Measurements from ENCODE around the gene SOX1. TPM values are rescaled to one million over a fixed set of nuclear protein-coding genes. Genes with fewer than 3 reads are reported as not detected.

The SOX1 gene
- total RNA-seq, 1 donor from 2014 or later, result 1.7 TPM

DNA sequence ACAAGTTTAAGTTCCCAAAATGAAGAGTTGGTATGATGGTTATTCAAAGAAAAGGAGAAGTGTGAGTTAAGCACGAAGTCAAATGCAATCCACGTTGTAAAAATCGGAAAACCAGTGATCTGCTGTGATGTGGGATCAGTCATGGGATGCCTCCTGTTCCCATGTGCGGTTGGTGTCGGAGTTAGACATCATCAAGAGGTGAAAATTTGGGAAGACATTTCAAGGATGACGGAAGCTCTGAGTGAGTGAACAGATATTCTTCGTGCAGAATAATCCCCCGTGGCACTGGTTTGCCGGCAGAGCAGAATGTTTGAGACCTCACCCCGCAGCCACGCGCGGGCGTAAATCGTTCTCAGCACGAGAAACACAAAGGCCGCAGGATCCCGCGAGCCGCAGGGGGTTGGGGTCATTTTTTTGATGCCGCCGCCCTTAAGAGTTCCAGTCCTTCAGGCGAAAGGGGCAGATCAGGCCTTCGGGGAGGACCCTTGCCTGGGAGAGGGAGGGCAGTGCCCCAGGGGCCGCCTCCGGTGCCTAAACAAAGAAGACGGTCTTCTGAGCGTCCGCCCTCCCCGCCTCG lies 13.7 kb upstream of the SOX1 start:
- peaks cover 18% of the 10 kb centered on the region for H3K27me3 Mint-ChIP-seq (ENCODE audit: unreplicated experiment)
- H3K4me1 Mint-ChIP-seq (ENCODE audit: unreplicated experiment), result peaks cover 14% of the 10 kb centered on the region
- H3K27ac Mint-ChIP-seq (ENCODE audit: unreplicated experiment), result no peak overlapping the region
- TF ChIP-seq, protein P1, sequence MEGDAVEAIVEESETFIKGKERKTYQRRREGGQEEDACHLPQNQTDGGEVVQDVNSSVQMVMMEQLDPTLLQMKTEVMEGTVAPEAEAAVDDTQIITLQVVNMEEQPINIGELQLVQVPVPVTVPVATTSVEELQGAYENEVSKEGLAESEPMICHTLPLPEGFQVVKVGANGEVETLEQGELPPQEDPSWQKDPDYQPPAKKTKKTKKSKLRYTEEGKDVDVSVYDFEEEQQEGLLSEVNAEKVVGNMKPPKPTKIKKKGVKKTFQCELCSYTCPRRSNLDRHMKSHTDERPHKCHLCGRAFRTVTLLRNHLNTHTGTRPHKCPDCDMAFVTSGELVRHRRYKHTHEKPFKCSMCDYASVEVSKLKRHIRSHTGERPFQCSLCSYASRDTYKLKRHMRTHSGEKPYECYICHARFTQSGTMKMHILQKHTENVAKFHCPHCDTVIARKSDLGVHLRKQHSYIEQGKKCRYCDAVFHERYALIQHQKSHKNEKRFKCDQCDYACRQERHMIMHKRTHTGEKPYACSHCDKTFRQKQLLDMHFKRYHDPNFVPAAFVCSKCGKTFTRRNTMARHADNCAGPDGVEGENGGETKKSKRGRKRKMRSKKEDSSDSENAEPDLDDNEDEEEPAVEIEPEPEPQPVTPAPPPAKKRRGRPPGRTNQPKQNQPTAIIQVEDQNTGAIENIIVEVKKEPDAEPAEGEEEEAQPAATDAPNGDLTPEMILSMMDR (IDR thresholded peaks at IDR 0.05; ENCODE audit: unreplicated experiment), result no peak
- H3K4me3 Mint-ChIP-seq (ENCODE audit: unreplicated experiment), result peak overlapping the region; percentile 29
- DNase-seq (ENCODE audit: low spot score), result no peak
- no peaks in the 10 kb centered on the region for H3K9me3 Mint-ChIP-seq (ENCODE audit: unreplicated experiment)
- H3K36me3 Mint-ChIP-seq (ENCODE audit: low read depth, unreplicated experiment), result no peaks in the 10 kb centered on the region

DNA sequence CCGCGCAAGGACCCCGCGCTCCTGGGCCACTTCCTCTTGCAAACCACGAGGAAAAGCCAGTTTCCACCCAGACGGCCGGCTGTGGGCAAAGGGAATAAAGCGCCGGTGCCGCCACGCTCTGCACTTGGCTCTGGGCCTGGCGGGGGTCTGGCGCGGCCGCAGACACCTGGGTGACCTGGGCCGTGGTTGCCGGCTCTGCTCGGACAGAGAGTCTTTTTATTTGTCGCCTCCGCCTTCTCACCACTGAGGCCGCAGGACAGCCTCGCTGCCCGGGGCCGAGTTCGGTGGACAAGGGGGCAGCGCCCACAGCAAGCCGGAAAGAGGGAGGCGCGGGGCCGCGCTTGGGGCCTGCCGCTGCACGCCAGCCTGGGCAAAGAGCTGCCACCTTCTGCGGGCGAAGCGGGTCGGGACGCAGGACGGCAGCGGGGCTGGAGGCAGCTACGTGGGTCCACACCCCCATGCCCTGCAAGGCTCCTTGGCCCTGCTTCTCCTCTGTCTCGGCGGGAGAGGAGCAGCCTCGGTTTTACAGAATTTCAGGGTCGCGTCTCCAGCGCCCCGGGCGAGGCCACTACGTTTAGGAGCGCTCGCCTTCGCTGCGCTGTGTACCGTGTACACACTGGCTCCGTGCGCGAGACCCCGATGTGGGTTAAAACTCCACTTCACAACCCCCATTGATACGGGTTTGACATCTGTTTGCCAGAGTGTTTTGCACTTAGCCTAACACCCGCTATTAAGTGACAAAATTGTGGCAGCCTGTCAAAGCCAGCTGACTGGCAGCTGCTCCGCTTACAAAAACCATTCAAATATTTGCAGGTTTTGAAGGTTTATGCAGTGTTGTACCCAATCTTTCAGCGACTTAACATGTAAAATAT lies 13.0 kb upstream of the SOX1 start:
- Mint-ChIP-seq H3K4me3 (ENCODE audit: unreplicated experiment) (no peak overlapping the region), H3K27me3 (ENCODE audit: unreplicated experiment) (peaks cover 21% of the 10 kb centered on the region), H3K27ac (ENCODE audit: unreplicated experiment) (no peak overlapping the region), H3K9me3 (ENCODE audit: unreplicated experiment) (no peaks in the 10 kb centered on the region), H3K36me3 (ENCODE audit: low read depth, unreplicated experiment) (no peaks in the 10 kb centered on the region), H3K4me1 (ENCODE audit: unreplicated experiment) (peaks cover 20% of the 10 kb centered on the region)
- no peak for DNase-seq (ENCODE audit: low spot score)
- TF ChIP-seq, protein P1 (IDR thresholded peaks at IDR 0.05; ENCODE audit: unreplicated experiment), result no peak

DNA sequence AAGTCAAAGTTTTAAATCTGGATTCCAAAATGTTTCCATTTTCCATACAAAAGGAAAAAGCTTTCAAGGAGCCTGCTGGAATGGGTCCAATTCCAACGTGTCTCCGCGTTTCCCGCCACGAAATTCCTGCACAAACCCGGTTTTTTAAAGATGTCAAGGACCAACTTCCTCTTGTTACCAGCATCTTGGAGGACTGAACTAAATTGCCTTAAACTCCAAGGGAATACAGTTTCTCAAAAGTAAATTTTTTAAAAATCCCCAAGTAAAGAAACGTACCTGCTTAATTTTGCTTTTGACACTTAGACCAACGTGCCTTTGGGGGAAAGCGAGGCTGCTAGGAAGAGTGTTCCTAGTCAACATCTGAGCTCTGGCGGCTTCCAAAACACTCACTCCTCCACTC lies 12.3 kb upstream of the SOX1 start:
- peaks cover 26% of the 10 kb centered on the region for H3K4me1 Mint-ChIP-seq (ENCODE audit: unreplicated experiment)
- H3K36me3 Mint-ChIP-seq (ENCODE audit: low read depth, unreplicated experiment), result no peaks in the 10 kb centered on the region
- no peak overlapping the region for H3K4me3 Mint-ChIP-seq (ENCODE audit: unreplicated experiment)
- H3K9me3 Mint-ChIP-seq (ENCODE audit: unreplicated experiment), result no peaks in the 10 kb centered on the region
- H3K27ac Mint-ChIP-seq (ENCODE audit: unreplicated experiment), result no peak overlapping the region
- H3K27me3 Mint-ChIP-seq (ENCODE audit: unreplicated experiment), result peaks cover 26% of the 10 kb centered on the region
- DNase-seq (ENCODE audit: low spot score), result no peak
- TF ChIP-seq, protein P1 (IDR thresholded peaks at IDR 0.05; ENCODE audit: unreplicated experiment), result no peak

DNA sequence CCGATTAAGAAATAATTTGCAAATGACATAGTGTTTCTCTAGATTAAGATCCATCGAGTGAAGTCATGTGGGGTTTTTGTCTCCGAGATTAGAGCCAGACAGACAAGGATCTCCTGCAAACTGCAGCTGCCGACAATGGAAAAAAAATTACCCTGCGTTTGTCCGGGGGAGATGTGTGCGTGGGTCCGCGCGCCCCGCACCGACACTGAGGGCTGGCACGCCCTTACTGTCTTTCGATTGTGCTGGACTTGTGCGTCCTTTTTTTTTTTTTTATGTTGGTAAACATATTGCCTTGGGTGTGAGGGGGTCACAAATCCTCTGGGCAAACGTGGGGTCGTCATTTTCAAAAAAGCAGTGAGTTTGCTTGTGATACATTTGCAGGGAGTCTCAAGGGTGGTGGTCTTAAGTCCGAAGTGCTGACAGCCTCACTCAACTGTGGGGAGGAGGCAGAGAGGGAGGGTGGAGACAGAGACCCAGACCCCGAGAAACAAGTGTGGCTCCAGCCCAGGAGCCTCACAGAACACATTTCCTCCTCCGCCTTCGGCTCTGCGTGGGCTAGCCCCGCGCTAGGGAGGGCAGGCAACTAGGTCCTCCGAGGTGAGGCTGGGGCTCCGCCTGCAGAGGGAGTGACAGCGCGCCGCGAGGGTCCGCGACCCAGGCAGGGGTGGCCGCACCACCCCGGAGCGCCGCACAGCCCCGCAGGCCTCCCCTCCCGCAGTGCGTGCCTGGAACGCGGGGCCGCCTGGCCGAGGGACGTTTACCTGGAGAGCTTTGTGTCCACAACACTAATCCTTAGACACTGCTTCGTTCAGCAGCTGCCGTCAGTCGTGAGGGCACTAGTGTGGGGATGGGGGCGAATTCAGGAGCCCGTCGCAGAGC lies 11.7 kb upstream of the SOX1 start:
- DNase-seq (ENCODE audit: low spot score), result no peak
- Mint-ChIP-seq H3K36me3 (ENCODE audit: low read depth, unreplicated experiment) (no peaks in the 10 kb centered on the region), H3K27ac (ENCODE audit: unreplicated experiment) (no peak overlapping the region), H3K4me3 (ENCODE audit: unreplicated experiment) (peak overlapping the region; percentile 47), H3K9me3 (ENCODE audit: unreplicated experiment) (no peaks in the 10 kb centered on the region), H3K4me1 (ENCODE audit: unreplicated experiment) (peaks cover 28% of the 10 kb centered on the region), H3K27me3 (ENCODE audit: unreplicated experiment) (peaks cover 26% of the 10 kb centered on the region)
- TF ChIP-seq, protein P1 (IDR thresholded peaks at IDR 0.05; ENCODE audit: unreplicated experiment), result no peak

Measured in endothelial cell (in vitro differentiated cells).